ENCODE data around the gene GPC6. TPM values are rescaled to one million over a fixed set of nuclear protein-coding genes. Genes with fewer than 3 reads are reported as not detected.
"Not testable (repeated sequence)": the region's sequence is repeated elsewhere in the genome, so short reads cannot be mapped to it uniquely, and the experiment has no call there.

GPC6 gene
- total RNA-seq, 2 donors from 2014 or later: 35.9 to 61.9 TPM

- intact Hi-C loops (cut with DNase I): no loop called here
- no peak for DNase-seq (ENCODE audit: low spot score)
Measured at GRCh38 chr13:93409816-93410215, 183.2 kb downstream of the GPC6 start.

GRCh38 chr13:93411186-93411680 is 184.6 kb downstream of the GPC6 start:
- DNase-seq (ENCODE audit: low spot score): no peak
- intact Hi-C loops (cut with DNase I): no loop called here

- no peak for DNase-seq (ENCODE audit: low spot score)
- intact Hi-C loops (cut with DNase I): no loop called here
Measured at GRCh38 chr13:93412676-93413075, 186.1 kb downstream of the GPC6 start.

- no peak for DNase-seq (ENCODE audit: low spot score)
- intact Hi-C loops (cut with DNase I): no loop called here
Measured at GRCh38 chr13:93413972-93414717, 187.5 kb downstream of the GPC6 start.

GRCh38 chr13:93416736-93417355 is 190.2 kb downstream of the GPC6 start:
- no peak for DNase-seq (ENCODE audit: low spot score)
- intact Hi-C loops (cut with DNase I): no loop called here

GRCh38 chr13:93418398-93418797 is 191.8 kb downstream of the GPC6 start:
- DNase-seq (ENCODE audit: low spot score): no peak
- intact Hi-C loops (cut with DNase I): no loop called here

- intact Hi-C loops (cut with DNase I): no loop called here
- no peak for DNase-seq (ENCODE audit: low spot score)
Measured at GRCh38 chr13:93420206-93420605, 193.6 kb downstream of the GPC6 start.

GRCh38 chr13:93420887-93421286 is 194.3 kb downstream of the GPC6 start:
- intact Hi-C loops (cut with DNase I): no loop called here
- no peak for DNase-seq (ENCODE audit: low spot score)

GRCh38 chr13:93422980-93423543 is 196.5 kb downstream of the GPC6 start:
- no peak for DNase-seq (ENCODE audit: low spot score)
- intact Hi-C loops (cut with DNase I): no loop called here

- intact Hi-C loops (cut with DNase I): no loop called here
Measured at GRCh38 chr13:93425411-93425810, 198.8 kb downstream of the GPC6 start.

GRCh38 chr13:93430381-93430780 is 203.8 kb downstream of the GPC6 start:
- intact Hi-C loops (cut with DNase I): no loop called here

More at GRCh38 chr13:93425411-93425810, 198.8 kb downstream of the GPC6 start:
- no peak for DNase-seq (ENCODE audit: low spot score)

GRCh38 chr13:93435651-93436050 is 209.0 kb downstream of the GPC6 start:
- DNase-seq (ENCODE audit: low spot score): no peak
- intact Hi-C loops (cut with DNase I): no loop called here

More at GRCh38 chr13:93430381-93430780, 203.8 kb downstream of the GPC6 start:
- DNase-seq (ENCODE audit: low spot score): no peak

GRCh38 chr13:93437081-93437480 is 210.5 kb downstream of the GPC6 start:
- intact Hi-C loops (cut with DNase I): no loop called here

GRCh38 chr13:93446238-93446637 is 219.6 kb downstream of the GPC6 start:
- no peak for DNase-seq (ENCODE audit: low spot score)

More at GRCh38 chr13:93437081-93437480, 210.5 kb downstream of the GPC6 start:
- no peak for DNase-seq (ENCODE audit: low spot score)

GRCh38 chr13:93450191-93450621 is 223.6 kb downstream of the GPC6 start:
- DNase-seq (ENCODE audit: low spot score): no peak
- intact Hi-C loops (cut with DNase I): no loop called here

More at GRCh38 chr13:93446238-93446637, 219.6 kb downstream of the GPC6 start:
- intact Hi-C loops (cut with DNase I): no loop called here

GRCh38 chr13:93450761-93451160 is 224.2 kb downstream of the GPC6 start:
- no peak for DNase-seq (ENCODE audit: low spot score)
- intact Hi-C loops (cut with DNase I): no loop called here

GRCh38 chr13:93454676-93455235 is 228.1 kb downstream of the GPC6 start:
- intact Hi-C loops (cut with DNase I); DNase-seq (ENCODE audit: low spot score): not testable (repeated sequence)

- no peak for DNase-seq (ENCODE audit: low spot score)
- intact Hi-C loops (cut with DNase I): no loop called here
Measured at GRCh38 chr13:93455861-93456260, 229.3 kb downstream of the GPC6 start.

- intact Hi-C loops (cut with DNase I): no loop called here
- DNase-seq (ENCODE audit: low spot score): no peak
Measured at GRCh38 chr13:93460005-93460404, 233.4 kb downstream of the GPC6 start.

GRCh38 chr13:93462151-93462550 is 235.5 kb downstream of the GPC6 start:
- DNase-seq (ENCODE audit: low spot score): no peak
- intact Hi-C loops (cut with DNase I): no loop called here
